COLO668 (cell line): ENCODE measurements around the gene KRTAP10-9.
"Not testable (repeated sequence)": the region's sequence is repeated elsewhere in the genome, so short reads cannot be mapped to it uniquely, and the experiment has no call there.

Source experiments
- DNase-seq: peaks from one replicate; lab custom pipeline; 2025; ENCODE audit not compliant: unreplicated experiment; lab: John Stamatoyannopoulos, UW

Gene KRTAP10-9

GRCh38 chr21:44614161-44614631, 12.7 kb upstream of the KRTAP10-9 start:
- DNase-seq = no peak

- peak; percentile 46 for DNase-seq
Observed at GRCh38 chr21:44614961-44615391, 11.9 kb upstream of the KRTAP10-9 start.

- no peak for DNase-seq
Observed at GRCh38 chr21:44615466-44615865, 11.4 kb upstream of the KRTAP10-9 start.

DNA sequence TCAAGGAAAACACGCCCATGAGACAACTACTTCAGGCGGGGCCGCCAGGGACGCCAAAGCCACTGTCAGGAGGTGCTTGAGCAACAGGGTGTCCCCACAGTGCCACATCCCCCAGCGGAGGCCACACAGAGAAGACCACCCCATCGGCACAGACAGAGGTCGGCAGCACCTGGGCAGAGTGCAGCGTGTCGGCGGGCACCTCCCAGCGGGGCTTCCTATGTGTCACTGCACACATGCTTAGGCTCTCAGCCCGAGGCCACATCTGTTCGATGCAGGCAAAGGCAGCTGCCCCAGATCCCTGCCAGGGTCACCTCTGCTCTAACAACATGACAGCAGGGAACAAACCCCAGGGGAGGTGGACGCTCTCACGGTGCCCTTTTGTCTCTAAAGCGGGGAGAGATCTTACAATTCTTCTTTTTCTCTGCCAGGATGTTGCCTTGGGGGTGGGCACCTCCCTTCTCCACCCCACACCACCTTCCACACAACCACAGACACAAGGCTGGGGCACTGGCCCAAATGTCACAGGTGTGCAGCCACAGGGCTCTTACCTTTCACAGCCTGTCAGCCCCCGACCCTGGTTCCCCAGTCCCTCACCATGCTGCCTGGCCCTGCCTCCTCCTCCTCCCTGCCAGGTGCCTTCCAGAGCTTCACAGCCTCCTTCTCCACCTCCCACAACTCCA, 10.8 kb upstream of the KRTAP10-9 start:
- DNase-seq = no peak

DNA sequence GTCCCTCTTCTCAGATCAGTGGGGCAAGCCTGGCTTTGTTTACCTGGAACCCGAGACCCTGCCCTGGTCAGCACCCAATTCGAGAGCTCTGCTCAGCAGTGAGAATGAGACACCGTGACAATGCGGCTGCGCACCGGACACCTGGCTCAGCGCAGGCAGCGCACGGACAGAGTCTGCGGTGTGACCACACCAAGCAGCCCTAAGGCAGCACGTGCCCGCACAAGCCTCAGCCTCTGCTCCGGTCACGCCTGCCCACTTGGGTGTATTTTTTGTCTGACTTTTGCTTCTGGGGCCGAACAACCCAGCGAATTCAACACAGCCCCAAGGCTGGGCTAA, 10.3 kb upstream of the KRTAP10-9 start:
- no peak for DNase-seq

- no peak for DNase-seq
Observed at GRCh38 chr21:44617071-44617501, 9.8 kb upstream of the KRTAP10-9 start.

- peak; percentile 17 for DNase-seq
Observed at GRCh38 chr21:44618504-44618903, 8.4 kb upstream of the KRTAP10-9 start.

GRCh38 chr21:44618909-44619308, 8.0 kb upstream of the KRTAP10-9 start:
- DNase-seq = no peak

GRCh38 chr21:44619886-44620285, 7.0 kb upstream of the KRTAP10-9 start:
- no peak for DNase-seq

GRCh38 chr21:44623575-44623974, 3.3 kb upstream of the KRTAP10-9 start:
- DNase-seq = no peak

DNA sequence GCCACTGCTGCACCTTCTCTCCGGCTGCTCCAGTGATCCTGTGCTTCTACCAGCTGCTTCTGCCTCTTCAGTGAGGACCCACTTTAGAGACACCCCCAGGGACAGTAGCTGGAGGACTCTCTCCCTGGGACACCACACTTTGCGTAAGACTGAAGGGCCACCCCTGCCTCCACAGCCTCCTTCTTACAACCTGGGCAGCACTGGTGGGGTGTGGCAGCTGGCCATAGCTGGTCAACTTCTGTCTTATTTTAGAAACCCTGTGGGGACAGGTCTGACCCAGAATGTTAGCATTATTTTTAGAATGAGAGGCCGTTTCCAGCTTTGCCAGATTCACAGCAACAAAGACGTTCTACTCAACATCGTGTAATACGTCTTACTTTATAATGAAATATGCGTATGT, 1.1 kb upstream of the KRTAP10-9 start:
- no peak for DNase-seq

GRCh38 chr21:44626262-44626661, 631 bp upstream of the KRTAP10-9 start:
- DNase-seq = no peak

DNA sequence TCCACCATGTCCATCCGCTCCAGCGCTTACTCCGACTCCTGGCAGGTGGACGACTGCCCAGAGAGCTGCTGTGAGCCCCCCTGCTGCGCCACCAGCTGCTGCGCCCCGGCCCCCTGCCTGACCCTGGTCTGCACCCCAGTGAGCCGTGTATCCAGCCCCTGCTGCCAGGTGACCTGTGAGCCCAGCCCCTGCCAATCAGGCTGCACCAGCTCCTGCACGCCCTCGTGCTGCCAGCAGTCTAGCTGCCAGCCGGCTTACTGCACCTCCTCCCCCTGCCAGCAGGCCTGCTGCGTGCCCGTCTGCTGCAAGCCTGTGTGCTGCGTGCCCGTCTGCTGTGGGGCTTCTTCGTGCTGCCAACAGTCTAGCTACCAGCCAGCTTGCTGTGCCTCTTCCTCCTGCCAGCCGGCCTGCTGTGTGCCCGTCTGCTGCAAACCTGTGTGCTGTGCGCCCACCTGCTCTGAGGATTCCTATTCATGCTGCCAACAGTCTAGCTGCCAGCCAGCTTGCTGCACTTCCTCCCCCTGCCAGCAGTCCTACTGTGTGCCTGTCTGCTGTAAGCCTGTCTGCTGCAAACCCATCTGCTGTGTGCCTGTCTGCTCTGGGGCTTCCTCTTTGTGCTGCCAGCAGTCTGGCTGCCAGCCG, 409 bp downstream of the KRTAP10-9 start:
- not testable (repeated sequence) for DNase-seq

- DNase-seq = not testable (repeated sequence)
Observed at GRCh38 chr21:44627831-44628233, 939 bp downstream of the KRTAP10-9 start.

DNA sequence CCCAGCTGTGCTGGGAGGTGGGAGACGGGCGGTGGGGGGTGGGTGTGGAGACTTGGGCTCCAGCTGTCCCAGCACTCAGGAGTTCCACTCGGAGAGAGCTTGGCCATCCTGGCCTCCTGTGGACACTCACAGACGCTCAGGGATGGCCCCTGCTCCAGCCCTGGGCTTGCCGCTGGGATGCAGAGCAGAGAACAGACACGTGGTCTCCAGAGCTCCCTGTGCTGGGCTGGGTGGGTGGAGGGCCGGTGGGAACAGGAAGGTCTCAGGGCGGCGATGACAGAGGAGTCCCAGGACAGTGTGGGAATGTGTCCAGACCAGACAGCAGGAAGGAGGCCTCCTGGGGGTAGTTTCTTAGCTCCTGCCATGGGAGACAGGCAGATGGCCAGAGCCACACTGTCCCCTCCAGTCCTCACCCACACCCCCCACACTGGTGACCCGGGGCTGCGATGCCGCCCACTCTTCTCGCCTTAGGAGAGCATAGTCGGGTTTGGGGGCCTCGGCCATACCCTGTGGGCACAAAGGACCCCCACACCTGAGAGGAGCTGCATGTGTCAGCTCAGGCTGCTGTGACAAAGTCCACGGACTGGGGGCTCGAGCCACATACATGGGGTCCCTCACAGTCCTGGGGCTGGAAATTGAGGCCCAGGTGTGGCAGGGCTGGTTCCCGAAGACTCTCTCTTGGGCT, 2.0 kb downstream of the KRTAP10-9 start:
- no peak for DNase-seq

DNA sequence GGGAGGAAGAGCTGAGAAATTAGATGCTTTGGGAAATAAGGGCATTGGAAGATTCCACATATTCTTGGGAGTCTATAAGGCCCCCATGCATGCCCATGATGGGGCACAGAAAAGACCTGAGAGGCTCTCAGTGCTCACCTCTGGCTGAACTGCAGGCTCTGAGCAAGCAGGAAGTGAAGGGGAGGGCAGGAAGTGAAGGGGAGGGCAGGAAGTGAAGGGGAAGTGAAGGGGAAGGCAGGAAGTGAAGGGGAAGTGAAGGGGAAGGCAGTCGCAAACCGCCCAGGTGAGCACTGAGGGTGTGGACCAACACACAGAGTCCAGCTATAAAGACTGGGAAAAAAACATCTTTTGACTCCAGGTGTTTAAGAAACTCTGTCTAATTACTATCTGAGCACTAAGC, 3.5 kb downstream of the KRTAP10-9 start:
- no peak for DNase-seq

DNA sequence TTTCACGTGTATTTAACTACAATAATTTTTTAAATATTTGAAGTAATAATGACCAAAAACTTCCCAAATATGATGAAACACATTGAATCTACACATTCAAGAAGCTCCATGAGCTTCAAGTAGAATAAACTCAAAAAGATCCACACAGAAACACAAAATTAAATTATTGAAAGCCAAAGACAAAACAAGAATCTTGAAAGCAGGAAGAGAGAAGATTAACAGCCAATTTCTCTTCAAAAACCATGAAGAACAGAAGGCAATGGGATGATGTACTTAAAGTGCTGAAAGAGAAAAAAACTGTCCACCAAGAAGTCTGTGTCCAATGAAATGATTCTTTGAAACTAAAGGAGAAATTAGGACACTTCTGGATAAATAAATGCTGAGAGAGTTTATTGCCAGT, 5.2 kb downstream of the KRTAP10-9 start:
- DNase-seq = no peak

DNA sequence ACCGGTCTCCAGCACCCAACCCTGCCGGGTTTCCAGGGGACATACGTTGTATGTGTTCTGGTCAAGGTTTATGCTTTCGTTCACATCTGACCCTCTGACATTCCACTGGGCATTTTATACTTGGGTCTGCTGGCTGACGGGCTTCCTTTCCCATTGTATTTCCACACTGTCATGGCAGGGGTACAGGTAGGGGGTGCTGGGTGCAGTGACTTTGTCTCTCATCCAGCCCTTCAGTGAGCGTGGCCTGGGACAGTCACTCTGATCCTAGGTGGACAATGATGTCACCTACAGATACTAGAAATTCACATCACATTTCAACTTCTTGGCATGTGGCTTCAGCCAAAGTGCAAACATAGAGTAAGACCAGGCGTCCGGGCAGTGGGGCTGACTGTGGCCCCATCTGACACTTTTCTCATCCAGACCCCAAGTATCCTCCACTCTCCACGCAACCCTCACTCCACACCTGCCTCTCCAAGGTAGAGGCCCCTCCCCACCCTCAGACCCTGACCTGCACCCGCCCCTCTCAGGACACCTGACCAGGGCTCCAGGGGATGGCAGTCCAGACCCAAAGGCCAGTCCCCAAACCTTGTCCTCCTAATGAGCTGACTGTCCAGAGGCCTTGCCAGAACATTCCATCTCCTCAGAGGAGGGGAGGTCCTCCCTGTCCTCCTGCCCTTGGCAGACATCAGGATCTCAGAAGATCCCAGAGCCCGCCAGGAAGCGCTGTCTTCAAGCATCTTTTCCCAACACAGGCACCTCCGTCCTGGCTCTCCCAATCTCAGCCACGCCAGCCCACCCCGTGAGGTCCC, 9.5 kb downstream of the KRTAP10-9 start:
- DNase-seq = no peak

DNA sequence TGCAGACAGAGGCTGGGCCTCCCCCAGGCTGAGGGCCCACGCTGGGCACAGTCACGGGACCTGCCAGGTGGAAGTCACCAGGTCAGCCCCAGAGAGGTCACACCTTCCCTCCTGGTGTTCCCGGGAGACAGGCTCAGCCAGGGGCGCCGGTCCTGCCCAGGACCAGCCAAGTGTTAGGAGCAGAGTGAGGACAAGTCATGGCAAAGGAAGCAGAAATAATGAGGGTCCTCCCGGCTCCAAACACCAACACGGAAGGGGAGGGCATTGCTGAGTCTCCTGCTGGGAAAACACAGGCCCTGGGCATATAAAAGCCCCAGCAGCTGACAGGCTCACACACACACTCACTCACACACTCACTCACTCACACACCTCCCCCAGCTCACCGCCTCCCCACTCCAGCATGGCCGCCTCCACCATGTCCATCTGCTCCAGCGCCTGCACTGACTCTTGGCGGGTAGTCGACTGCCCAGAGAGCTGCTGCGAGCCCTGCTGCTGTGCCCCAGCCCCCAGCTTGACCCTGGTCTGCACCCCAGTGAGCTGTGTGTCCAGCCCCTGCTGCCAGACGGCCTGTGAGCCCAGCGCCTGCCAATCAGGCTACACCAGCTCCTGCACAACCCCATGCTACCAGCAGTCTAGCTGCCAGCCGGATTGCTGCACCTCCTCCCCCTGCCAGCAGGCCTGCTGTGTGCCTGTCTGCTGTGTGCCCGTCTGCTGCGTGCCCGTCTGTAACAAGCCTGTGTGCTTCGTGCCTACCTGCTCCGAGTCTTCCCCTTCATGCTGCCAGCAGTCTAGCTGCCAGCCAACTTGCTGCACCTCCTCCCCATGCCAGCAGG, 10.3 kb downstream of the KRTAP10-9 start, which contains the start of gene KRTAP10-10:
TSS of gene KRTAP10-10 (plus strand) at position 339 of the 833 bp plus-strand sequence. CDS start at position 401, 62 bp downstream.
- no peak for DNase-seq

GRCh38 chr21:44637851-44638348, 11.0 kb downstream of the KRTAP10-9 start:
- not testable (repeated sequence) for DNase-seq
